GM12873 (cell line): ENCODE results near the gene SERPINB1.

Experiments
- CTCF ChIP-seq: IDR thresholded peaks from 2 replicates; pipeline ENCODE4 v1.5.1; 2012; ENCODE audit warnings: low read depth, mild to moderate bottlenecking, moderate library complexity, low read length, control low read depth; ENCODE audit not compliant: insufficient read depth; ENCODE audit errors: missing control alignments

SERPINB1 gene

DNA sequence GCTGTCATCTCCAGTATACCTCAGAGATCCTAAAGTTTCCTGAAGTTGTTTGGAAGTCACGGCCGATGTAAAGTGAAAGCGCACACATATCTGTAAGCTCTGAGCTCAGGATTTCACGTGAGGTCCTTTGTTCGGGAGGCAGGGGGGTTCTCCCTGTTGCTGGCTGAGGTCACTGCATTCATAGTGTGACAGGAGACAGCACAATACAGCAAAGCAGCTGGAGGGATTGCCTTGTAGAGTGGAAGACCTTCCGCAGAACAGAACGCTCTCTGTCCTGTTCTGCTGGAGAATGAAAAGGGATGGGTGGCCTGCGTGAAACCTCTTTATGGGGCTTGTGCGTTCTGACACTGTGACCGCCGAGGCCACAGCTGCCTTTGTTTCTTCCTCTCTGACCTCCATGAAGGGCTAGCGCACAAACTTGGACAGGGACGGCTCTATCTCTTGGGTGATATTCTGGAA, 13.4 kb upstream of the SERPINB1 start:
- TF ChIP-seq CTCF = no peak

DNA sequence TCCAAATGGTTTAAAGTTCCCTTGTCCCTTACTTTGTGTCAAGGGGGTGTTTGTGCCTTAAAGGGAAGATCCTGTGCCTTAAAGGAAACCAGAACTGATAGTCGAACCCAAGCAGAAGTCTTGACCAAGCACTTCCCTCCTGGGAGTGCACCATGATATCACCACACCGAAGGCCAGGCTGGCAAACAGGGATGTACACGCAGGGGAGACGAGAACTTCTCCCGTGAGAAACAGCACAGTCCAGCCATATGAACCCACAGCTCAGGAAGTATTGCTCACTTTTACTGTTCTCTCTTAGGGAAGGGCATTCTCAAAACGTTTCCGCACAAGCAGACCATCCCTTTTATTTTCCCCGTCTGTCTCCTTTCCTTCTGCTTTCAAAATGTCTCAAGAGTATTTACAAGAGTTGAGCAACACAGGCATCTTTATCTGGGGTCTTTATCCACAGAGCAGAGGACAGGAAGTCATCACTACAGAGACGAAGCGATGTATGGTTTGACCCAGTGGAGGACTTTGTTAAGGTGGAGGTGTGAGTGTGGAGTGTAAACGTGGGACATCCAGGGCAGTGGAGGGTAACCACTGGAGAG, 12.8 kb upstream of the SERPINB1 start:
- TF ChIP-seq CTCF = no peak

DNA sequence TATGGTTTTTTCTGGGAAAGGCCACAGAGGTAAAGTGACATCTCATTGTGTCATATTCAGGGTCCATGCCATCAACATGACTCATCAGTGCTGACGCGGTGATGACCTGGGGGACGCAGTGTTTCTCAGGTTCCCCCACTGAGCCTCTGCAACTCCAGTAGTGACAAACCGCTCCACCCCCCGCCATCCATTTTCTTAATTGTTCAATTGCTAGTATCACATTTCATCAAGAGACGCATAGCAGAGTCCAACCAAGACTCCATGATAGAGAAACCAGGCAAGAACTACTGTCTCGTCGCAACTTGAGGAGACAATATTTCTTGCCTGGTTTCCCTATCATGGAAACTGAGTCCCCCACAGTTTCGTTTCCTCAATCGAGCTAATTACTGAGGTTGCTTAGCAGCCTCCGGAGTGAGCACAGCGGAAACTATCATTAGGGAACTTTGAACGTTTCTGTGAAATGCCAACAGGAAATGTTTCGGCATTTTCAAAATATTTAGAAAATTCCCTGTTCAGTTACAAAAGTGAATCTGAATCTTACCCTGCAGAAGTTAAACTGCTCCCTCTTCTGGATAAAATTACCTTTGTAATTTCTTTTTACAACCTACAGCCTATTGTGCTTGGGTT, 12.2 kb upstream of the SERPINB1 start:
- TF ChIP-seq CTCF = no peak

- no peak for TF ChIP-seq CTCF
Observed at GRCh38 chr6:2852921-2853322, 11.3 kb upstream of the SERPINB1 start.

DNA sequence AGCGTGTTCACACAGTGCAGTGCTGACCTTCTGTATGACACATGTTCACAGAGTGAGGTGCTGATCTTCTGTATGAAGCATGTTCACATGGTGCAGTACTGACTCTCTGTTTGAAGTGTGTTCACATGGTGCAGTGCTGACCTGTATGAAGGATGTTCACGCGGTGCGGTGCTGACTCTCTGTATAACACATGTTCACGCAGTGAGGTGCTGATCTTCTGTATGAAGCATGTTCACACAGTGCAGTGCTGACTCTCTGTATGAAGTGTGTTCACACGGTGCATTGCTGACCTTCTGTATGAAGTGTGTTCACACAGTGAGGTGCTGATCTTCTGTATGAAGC, 10.8 kb upstream of the SERPINB1 start:
- TF ChIP-seq CTCF = no peak

DNA sequence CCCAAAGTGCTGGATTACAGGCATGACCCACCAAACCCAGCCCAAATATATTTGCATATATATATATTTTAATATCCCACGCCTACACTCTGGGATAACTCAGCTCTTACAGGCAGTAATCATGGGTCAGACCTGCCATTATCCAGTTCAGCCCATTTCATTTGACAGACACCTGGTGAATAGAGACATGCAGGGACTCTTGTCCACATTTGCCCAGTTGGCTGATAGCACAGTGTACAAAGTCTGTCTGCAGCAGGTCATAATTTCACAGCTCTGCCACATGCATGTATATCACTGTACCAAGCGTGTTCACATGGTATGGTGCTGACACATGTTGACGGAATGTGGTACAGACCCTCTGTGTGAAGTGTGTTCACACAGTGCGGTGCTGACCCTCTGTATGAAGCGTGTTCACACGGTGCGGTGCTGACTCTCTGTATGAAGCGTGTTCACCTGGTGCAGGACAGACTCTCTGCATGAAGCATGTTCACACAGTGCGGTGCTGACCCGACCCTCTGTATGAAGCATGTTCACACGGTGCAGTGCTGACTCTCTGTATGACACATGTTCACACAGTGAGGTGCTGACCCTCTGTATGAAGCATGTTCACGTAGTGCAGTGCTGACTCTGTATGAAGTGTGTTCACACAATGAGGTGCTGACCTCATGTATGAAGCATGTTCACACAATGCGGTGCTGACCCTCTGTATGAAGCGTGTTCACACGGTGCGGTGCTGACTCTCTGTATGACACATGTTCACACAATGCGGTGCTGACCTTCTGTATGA, 10.3 kb upstream of the SERPINB1 start:
- no peak for TF ChIP-seq CTCF

DNA sequence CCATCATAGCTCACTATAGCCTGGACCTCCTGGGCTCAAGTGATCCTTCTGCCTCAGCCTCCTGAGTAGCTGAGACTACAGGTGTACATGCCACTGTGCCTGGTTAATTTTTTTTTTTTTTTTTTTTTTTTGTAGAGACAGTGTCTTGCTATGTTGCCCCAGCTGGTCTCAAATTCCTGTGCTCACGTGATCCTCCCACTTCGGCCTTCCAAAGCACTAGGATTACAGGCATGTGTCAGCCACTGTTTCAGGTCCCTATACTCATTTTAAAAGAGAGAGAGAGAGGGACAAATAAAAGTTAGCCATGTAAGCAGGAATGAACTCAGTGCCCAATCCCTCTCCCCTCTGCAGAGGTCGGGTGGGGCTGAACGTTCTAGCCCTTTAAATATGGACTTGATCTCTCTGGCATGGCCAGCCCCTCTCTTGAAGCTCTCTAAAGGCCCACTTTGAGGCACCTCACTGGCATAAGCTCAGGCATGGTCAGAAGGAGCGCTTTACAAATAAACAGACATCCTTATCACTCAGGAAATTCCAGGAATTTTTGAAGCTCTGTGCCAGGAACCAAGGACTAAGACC, 9.0 kb upstream of the SERPINB1 start:
- no peak for TF ChIP-seq CTCF
